ENCODE results near the gene PEX11B. TPM values are rescaled to one million over a fixed set of nuclear protein-coding genes. Genes with fewer than 3 reads are reported as not detected.

Gene PEX11B
- polyA plus RNA-seq, 1 donor (not counting 4 experiments of a cell fraction or from before 2014, with no cell fraction given) = 97.7 TPM

- Histone ChIP-seq H4K20me1 (ENCODE audit: control insufficient read depth, extremely low read depth, insufficient read depth, low read length) (no peaks in the 10 kb centered on the region), H2AFZ (ENCODE audit: control insufficient read depth, low read length) (peak within 1 kb of the TSS; percentile 88), H3K79me2 (ENCODE audit: control insufficient read depth, insufficient read depth, low read length) (peaks cover 12% of the 10 kb centered on the region), H3K4me3 (ENCODE audit: control insufficient read depth in 2 of 3, extremely low read depth in 1 of 3, insufficient read depth in 2 of 3, low read depth in 1 of 3, low read length in 3 of 3) (peak within 1 kb of the TSS; percentile 66 to 82 (median 74)), H3K4me2 (ENCODE audit: control insufficient read depth, extremely low read depth, insufficient read depth, low read depth, low read length) (peak within 1 kb of the TSS; percentile 98), H3K9me3 (ENCODE audit: control insufficient read depth, low read depth, low read length) (no peaks in the 10 kb centered on the region), H3K36me3 (ENCODE audit: control insufficient read depth in 2 of 2, extremely low read depth in 1 of 2, insufficient read depth in 2 of 2, low read length in 2 of 2) (no peaks in the 10 kb centered on the region), H3K9me1 (ENCODE audit: control insufficient read depth, extremely low read depth, insufficient read depth, low read length) (no peaks in the 10 kb centered on the region), H3K4me1 (ENCODE audit: control insufficient read depth, extremely low read depth, insufficient read depth, low read length) (peaks cover 39% of the 10 kb centered on the region), H3K27ac (ENCODE audit: control insufficient read depth, insufficient read depth, low read length) (peak within 1 kb of the TSS; percentile 45), H3K27me3 (ENCODE audit: control insufficient read depth, extremely low read depth, insufficient read depth, low read length) (peaks cover 2% of the 10 kb centered on the region), H3K9ac (ENCODE audit: control insufficient read depth, extremely low read depth, insufficient read depth, low read length) (peak within 1 kb of the TSS; percentile 80)
- dilution Hi-C loops (cut with MboI; ENCODE audit: extremely low pct_ligation_motif_present, low sequenced_read_pairs) = no loop called here
- peak; percentile 17 for FAIRE-seq
- DNase-seq (ENCODE audit: low read depth, low spot score) = peak; percentile 72
- TF ChIP-seq, protein P1, sequence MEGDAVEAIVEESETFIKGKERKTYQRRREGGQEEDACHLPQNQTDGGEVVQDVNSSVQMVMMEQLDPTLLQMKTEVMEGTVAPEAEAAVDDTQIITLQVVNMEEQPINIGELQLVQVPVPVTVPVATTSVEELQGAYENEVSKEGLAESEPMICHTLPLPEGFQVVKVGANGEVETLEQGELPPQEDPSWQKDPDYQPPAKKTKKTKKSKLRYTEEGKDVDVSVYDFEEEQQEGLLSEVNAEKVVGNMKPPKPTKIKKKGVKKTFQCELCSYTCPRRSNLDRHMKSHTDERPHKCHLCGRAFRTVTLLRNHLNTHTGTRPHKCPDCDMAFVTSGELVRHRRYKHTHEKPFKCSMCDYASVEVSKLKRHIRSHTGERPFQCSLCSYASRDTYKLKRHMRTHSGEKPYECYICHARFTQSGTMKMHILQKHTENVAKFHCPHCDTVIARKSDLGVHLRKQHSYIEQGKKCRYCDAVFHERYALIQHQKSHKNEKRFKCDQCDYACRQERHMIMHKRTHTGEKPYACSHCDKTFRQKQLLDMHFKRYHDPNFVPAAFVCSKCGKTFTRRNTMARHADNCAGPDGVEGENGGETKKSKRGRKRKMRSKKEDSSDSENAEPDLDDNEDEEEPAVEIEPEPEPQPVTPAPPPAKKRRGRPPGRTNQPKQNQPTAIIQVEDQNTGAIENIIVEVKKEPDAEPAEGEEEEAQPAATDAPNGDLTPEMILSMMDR (optimal IDR thresholded peaks at IDR 0.05 in 1 of 3, IDR thresholded peaks at IDR 0.05 in 1 of 3, conservative IDR thresholded peaks at IDR 0.05 in 1 of 3; ENCODE audit: extremely low read depth in 1 of 3, insufficient read depth in 2 of 3, low read length in 3 of 3) = no peak
- TF ChIP-seq EZH2 (IDR thresholded peaks at IDR 0.05; ENCODE audit: low read length) = no peak
Observed at GRCh38 chr1:145957443-145958319, 39.2 kb upstream of the PEX11B start, which contains the start of gene LIX1L. TSS of gene LIX1L (minus strand) at chr1:145958017. CDS start at chr1:145957927, 90 bp downstream.

- Histone ChIP-seq H3K4me1 (ENCODE audit: control insufficient read depth, extremely low read depth, insufficient read depth, low read length) (peaks cover 34% of the 10 kb centered on the region), H3K9ac (ENCODE audit: control insufficient read depth, extremely low read depth, insufficient read depth, low read length) (peak overlapping the region; percentile 80)
- dilution Hi-C loops (cut with MboI; ENCODE audit: extremely low pct_ligation_motif_present, low sequenced_read_pairs) = no loop called here
Observed at GRCh38 chr1:145956781-145957442, 38.4 kb upstream of the PEX11B start.

More at GRCh38 chr1:145956781-145957442, 38.4 kb upstream of the PEX11B start:
- FAIRE-seq = no peak
- no peaks in the 10 kb centered on the region for H3K9me1 ChIP-seq (ENCODE audit: control insufficient read depth, extremely low read depth, insufficient read depth, low read length)
- H2AFZ ChIP-seq (ENCODE audit: control insufficient read depth, low read length) = peak overlapping the region; percentile 88
- H3K79me2 ChIP-seq (ENCODE audit: control insufficient read depth, insufficient read depth, low read length) = peaks cover 12% of the 10 kb centered on the region
- peak overlapping the region; percentile 45 for H3K27ac ChIP-seq (ENCODE audit: control insufficient read depth, insufficient read depth, low read length)
- TF ChIP-seq EZH2 (IDR thresholded peaks at IDR 0.05; ENCODE audit: low read length) = no peak
- TF ChIP-seq, protein P1 (optimal IDR thresholded peaks at IDR 0.05 in 1 of 3, IDR thresholded peaks at IDR 0.05 in 1 of 3, conservative IDR thresholded peaks at IDR 0.05 in 1 of 3; ENCODE audit: extremely low read depth in 1 of 3, insufficient read depth in 2 of 3, low read length in 3 of 3) = no peak
- no peaks in the 10 kb centered on the region for H3K9me3 ChIP-seq (ENCODE audit: control insufficient read depth, low read depth, low read length)
- DNase-seq (ENCODE audit: low read depth, low spot score) = no peak
- peaks cover 2% of the 10 kb centered on the region for H3K27me3 ChIP-seq (ENCODE audit: control insufficient read depth, extremely low read depth, insufficient read depth, low read length)
- no peaks in the 10 kb centered on the region for H4K20me1 ChIP-seq (ENCODE audit: control insufficient read depth, extremely low read depth, insufficient read depth, low read length)
- no peaks in the 10 kb centered on the region for H3K36me3 ChIP-seq (ENCODE audit: control insufficient read depth in 2 of 2, extremely low read depth in 1 of 2, insufficient read depth in 2 of 2, low read length in 2 of 2)
- peak overlapping the region; percentile 66 to 82 (median 74) for H3K4me3 ChIP-seq (ENCODE audit: control insufficient read depth in 2 of 3, extremely low read depth in 1 of 3, insufficient read depth in 2 of 3, low read depth in 1 of 3, low read length in 3 of 3)
- H3K4me2 ChIP-seq (ENCODE audit: control insufficient read depth, extremely low read depth, insufficient read depth, low read depth, low read length) = peak overlapping the region; percentile 98
